C1 segment of cervical spinal cord (tissue), 14 donors: ENCODE data around the gene NAA80.
A peak's percentile ranks its signal among the peaks of the same experiment; 100 is the strongest.
"Not testable (repeated sequence)": the region's sequence is repeated elsewhere in the genome, so short reads cannot be mapped to it uniquely, and the experiment has no call there.

Experiments
- DNase-seq, 14 donors: peaks; one replicate each; lab custom pipeline; 2025; lab: John Stamatoyannopoulos, UW

NAA80 gene

DNA sequence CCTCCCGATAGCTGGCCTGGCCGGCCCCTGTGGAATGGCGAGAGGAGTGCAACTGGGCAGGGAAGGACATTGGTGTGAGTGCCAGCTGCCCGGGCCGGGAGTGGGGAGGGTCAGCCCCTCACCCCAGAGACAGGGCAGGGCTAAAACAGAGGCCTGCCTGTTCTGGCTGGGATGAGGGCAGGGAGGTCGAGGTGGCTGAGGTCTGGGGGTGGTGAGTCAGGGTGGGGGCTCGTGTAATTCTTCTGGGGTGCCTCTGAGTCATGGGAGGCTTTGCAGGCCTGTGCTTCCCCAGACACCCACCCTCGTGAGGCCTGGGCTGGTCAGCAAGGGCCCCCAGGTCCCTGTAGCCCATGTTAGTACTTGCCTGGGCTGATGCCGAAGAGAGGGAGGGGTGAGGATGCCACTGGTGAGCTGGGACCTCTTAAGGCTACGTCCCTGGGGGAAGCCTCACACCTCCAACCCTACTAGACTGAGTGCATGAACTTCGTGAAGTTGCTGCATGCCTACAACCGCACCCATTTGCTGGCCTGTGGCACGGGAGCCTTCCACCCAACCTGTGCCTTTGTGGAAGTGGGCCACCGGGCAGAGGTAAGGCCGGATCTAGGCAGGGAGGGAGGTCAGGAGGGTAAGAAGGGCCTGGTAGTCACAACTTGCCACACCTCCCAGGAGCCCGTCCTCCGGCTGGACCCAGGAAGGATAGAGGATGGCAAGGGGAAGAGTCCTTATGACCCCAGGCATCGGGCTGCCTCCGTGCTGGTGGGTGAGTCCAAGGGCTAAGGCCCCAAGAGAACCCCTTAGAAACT is 28.6 kb downstream of the NAA80 start:
- DNase-seq = peak in 4 of 14 donors; percentile 28 to 65 (median 48)

DNA sequence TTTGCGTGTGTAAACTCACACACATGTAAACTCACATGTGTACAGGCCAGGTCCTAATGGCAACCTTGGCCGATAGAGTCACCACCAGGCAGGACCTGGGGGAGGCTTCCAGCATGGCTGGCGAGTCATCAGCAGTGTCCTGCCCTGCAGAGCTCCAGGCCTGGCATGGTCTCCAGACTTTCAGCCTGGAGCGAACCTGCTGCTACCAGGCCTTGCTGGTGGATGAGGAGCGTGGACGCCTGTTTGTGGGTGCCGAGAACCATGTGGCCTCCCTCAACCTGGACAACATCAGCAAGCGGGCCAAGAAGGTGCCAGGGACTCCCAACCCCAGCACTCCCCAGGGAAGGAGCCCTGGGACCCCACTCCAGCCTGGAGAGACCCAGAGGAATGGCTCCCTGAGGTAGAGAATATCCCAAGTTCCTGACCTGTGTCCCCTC is 29.2 kb downstream of the NAA80 start:
- peak in 1 of 14 donors; percentile 57 for DNase-seq

DNA sequence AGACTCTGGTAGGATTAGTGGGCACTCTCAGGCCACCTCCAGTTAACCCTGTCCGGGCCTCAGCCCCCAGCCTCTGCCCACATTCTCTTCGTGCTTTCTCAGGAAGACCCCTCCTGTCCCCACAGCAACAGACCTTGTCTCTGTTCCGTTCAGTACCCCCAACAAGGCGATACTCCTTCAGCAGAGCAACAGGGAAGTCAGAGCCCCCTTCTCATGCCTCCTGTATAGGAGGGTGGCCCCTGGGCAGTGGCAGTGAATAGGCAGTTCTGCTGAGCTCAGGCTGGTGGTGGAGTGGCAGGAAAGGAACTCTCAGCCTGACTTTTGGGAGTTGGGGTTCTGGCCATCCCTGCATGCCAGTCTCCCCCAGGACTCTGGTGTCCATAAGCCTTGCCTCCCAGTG is 29.7 kb downstream of the NAA80 start:
- peak in 1 of 14 donors; percentile 25 for DNase-seq

DNA sequence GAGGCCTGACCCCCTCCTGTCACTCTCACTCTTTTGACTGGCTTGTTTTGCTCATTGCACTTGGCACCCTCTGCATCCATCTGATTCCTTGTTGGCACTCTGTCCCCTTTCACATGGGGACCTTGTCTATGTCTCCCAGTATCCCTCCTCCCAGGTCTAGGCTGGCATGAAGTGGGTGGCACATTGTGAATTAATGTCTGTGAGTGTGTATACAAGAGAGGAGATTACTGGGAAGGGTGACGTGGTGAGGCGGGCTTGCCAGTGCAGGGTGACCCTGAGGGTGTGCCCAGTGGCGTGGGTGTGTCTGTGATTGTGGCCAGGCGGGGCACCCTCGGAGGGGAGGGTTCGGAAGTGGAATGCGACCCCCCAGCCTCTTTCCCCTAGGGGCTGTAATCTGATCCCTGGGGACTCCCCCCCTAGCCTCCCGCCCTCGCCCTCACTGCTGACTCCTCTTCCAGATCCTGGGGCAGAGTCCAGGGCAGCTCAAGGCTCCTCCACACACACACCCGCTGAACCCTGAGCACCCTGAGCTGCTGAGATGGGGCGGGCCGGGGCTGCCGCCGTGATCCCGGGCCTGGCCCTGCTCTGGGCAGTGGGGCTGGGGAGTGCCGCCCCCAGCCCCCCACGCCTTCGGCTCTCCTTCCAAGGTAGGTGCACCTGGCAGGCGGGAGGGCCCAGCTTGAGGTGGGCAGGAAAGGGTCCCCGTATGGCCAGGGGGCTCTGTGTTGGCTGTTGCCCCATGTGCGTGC is 30.3 kb downstream of the NAA80 start, which contains the start of gene SEMA3B:
SEMA3B (plus strand) TSS at position 445 of the 749 bp plus-strand sequence; CDS start at position 539, 94 bp downstream.
- DNase-seq = peak in 9 of 14 donors; percentile 23 to 79 (median 51)

DNA sequence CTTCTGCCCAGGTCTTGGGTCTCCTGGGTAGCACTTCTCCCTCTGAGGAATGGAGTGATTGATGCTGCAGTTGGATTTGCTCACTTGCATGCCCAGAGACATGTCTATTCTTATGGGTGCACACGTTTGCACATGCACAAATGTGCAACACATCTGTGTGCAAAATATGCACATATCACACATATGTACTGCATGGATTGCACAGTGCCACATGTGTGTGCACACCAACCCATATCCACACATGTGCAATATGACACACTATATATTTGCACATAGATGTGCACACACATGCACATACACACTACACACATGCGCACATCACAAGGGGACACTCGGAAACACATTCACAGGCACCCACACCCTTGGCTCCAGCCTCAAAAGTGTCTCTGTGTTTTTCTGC is 30.9 kb downstream of the NAA80 start:
- DNase-seq = peak in 2 of 14 donors; percentile 46 to 54

DNA sequence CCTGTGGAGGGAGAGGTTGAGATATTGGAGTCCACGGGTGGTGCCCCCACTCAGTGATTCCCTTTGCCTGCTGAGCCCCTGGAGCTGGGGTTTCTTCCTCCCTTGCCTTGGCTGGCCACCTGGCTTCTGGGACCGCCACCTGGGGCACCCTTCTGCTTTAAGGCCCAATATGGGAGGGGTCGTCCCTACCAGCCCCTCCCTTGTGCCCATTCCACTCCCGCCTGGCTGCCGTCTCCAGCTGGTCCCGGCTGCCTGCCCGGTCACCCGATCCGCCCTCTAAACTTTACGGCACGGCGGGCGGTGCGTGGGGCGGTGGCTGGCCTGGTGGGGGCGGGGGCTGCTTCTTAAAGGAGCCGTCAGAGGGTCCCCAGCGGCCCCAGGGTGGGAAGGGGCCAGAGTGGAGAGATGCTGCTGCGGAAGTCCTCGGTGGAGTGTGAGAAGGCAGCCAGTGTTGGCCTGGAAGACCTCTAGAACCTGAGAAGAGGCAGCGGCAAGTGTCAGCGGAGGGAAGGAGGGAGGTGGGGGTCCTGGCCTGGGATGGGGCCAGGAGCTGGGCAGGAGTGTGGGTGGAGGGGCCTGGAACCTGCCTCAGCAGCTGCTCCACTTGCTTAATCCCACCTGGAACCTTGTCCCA is 31.8 kb downstream of the NAA80 start:
- DNase-seq = peak in 11 of 14 donors; percentile 26 to 81 (median 67)

DNA sequence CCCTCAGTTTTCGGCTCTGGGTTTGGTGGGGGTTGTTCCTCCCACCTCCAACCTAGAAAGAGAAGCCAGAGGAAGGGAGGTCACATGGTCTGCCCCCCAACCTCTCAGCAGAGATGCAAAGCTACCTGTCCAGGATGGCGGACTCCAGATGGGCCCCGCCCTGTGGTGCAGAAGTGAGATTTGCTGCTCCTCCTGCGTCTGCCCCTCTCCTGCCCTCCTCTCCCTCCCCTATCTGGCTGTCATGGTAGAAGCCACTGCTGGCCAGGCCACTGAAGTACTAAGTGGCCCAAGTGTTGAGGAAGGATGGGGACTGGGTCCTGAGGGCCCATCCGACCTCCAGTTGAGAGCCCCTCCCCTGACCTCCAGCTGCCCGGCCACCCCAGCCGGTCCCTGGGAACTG is 32.4 kb downstream of the NAA80 start:
- DNase-seq = peak in 1 of 14 donors; percentile 53

DNA sequence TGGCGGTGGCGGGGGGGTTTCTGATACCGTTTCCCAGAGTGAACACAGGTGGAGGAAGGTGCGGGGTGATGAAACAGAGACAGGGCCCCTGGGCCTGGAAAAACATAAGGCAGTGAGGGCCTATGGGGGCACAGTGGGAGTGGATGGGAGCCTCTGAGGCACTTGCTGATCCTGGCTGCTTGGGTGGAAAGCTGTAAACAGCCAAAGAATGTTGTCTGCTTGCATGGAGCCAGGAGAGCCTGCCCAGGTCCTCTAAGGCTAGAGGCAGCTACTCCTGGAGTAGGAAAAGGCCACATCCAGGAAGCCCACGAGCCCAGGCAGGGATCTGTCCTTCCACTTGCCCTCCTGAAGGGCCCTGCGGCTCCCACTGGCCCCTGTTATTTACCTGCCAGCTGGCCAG is 33.2 kb downstream of the NAA80 start:
- DNase-seq = peak in 1 of 14 donors; percentile 38

DNA sequence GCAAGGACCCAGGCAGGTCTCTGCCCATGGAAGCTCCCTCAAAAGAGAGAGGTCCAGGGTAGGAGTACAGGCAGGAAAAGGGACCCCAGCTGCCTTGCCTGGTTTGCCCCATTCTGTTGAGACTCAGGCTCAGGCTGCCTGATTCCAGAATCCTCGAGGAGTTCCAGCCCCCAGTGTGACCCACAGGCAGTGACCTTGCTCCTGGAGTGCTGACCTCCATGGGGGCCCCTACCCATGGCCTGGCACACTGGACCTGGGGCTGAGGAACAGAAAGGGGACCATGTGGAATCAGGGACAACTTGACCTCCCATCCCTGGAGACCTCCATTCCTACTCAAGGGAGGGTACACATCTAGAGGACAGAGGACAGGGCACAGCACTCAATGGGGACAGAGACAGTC is 33.6 kb downstream of the NAA80 start:
- DNase-seq = peak in 1 of 14 donors; percentile 52

DNA sequence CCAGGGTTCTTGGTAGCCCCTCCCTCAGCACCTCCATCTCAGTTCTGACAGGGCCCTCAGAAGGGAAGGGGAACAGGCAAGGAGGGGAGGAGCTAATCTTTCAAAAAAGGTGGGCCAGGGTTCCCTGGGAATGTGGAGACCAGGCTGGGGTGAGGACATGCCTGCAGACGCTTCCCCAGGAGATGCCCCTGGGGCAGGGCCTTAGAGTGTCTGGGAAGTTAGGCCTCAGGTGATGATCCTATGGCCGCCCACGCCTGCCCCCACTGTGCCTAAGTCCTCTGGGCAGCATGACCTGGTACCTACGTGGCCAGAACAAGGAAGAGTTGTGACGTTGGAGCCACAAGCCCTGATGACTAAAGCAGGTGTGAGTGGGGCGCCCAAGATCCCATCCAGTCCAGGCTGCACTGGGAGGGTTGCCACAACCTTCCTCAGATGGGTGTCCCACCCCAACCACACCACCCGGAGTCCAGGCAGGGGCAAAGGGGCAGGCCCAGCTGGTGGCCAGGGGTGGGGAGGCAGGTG is 34.2 kb downstream of the NAA80 start:
- peak in 1 of 14 donors; percentile 65 for DNase-seq

DNA sequence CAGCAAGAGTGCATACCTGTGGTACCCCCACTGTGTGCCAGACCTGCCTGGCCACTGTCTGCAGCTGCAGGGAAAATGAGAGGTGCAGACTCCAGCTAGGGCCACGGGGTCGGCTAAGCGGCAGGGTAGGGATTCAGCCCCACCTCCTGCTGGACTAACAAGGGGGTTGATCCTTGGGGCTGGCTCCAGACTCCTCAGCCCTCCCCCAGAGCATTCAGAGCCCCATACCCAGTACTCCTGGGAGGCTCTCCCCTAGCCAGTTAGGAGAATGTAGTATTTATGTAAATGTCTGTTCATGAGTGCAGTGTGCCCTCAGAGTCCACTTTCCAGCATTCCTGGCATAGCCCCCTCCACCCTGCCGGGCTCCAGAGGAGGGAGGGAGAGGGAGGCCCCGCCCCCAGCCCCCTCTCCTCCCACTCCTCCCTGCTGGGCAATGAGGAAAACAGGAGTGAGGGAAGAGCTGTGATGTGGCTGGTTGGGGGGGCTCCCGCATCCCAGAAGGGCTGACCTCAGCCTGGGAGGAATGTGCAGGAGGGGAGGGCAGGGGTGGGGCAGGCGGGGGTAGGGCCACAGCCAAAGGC is 34.7 kb downstream of the NAA80 start:
- peak in 12 of 14 donors; percentile 16 to 93 (median 73) for DNase-seq

DNA sequence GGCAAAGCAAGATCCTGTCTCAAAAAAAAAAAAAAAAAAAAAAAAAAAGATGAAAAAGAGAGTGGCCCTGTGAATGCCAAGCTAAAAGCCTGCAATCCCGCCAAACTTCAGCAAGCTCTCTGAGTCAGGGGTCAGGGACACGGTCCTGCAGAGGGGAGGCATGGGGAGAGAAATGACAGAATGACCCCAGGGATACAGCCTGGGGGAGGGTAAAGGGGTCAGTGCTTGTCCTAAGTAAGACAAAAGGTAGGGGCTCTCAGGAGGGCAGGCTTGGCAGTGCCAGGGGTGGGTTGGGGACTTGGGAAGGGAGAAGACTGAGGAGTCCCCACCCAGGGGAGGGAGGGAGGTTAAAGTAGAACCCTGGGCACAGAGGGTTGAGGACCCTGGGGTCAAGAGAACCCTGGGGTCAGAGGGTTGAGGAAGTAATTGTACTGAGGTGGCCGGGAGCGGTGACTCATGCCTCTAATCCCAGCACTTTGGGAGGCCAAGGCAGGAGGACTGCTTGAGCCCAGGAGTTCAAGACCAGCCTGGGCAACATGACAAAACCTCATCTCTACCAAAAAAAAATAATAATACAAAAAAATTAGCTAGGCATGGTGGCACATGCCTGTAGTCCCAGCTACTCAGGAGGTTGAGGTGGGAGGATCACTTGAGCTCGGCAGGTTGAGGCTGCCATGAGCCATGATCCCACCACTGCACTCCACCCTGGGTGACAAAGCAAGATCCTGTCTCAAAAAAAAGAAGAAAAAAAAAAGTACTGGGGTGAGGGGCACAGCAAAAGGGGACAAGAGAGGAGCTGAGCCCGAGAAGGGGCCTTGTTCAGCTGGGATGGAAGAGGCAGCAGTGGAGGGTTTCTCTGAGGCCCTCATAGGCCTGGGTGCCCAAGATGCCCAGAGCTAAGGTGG is 35.5 kb downstream of the NAA80 start:
- DNase-seq = peak in 1 of 14 donors; percentile 51

DNA sequence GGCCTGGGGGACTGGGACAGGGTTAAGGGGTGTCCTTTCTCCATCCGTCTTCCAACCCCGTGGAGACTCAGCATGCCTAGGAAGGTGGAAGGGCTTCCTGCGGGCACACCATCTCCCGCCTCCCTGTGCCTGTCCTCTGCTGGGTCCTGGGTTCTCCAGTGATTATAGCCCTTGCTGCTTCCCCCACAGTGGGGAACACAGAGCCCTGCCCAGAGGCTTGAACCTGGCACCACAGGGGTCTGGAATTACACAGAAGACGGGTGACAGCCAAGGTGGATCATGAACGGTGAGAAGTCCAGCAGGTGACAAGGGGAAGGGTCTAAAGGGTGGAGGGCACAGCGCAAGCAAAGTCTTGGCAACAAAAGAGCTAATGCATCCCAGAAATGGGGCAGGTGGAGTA is 36.4 kb downstream of the NAA80 start:
- DNase-seq = no peak

DNA sequence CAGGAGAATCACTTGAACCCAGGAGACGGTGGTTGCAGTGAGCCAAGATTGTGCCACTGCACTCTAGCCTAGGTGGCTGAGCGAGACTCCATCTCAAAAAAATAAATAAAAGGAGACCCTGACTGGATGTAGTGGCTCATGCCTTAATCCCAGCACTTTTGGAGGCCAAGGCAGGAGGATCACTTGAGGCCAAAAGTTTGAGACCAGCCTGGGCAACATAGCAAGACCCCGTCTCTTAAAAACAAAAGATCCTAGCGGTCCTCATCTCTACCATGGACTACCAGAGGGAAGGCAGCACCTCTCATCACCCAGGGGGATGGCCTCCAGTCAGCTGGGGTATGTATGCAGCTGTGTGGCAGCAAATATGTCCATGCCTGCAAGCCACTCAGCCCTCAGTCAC is 37.0 kb downstream of the NAA80 start:
- DNase-seq = not testable (repeated sequence)

DNA sequence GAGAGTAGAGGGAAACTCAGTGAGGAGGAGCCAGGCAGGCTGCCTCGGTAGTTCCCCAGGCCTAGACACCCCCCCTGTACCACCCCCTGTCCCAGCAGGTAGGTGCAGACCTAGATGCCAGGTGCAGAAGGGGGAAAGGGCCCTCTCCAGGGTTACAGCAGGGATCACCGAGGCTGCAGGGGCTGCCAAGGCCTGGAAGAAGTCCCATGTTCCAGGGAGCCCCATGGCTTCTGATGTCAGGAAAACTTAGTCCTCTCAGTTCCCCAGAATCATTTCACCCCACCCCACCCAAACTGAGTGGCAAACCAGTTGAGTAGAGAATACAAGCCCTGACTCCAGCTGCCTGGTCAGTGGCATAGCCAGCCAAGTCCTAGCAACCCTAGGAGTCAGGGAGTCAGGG is 37.7 kb downstream of the NAA80 start:
- peak in 2 of 14 donors; percentile 45 to 61 for DNase-seq

DNA sequence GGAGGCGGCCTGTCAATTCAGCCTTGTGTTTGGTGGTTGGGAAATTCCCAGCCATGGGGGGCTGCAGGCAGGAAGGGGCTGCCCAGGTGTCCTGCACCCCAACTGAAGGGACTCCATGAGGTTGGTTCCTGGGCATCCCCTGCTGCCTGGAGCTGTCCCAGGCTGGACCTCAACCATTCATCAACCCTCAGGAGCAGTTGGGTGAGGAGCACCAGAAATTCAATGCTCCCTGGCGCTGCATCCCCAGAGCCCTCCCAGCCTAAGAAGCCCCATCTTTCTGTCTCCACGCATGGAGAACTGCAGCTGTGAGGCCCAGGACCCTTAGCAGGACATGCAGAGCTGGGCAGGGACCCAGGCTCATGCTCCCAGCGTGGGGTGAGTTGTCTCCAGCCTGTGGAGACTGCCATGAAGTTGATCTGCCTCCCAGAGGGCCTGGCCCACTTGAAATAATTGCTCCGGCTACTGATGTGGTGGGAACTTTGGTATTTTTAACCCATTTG is 38.2 kb downstream of the NAA80 start:
- peak in 2 of 14 donors; percentile 66 to 71 for DNase-seq

DNA sequence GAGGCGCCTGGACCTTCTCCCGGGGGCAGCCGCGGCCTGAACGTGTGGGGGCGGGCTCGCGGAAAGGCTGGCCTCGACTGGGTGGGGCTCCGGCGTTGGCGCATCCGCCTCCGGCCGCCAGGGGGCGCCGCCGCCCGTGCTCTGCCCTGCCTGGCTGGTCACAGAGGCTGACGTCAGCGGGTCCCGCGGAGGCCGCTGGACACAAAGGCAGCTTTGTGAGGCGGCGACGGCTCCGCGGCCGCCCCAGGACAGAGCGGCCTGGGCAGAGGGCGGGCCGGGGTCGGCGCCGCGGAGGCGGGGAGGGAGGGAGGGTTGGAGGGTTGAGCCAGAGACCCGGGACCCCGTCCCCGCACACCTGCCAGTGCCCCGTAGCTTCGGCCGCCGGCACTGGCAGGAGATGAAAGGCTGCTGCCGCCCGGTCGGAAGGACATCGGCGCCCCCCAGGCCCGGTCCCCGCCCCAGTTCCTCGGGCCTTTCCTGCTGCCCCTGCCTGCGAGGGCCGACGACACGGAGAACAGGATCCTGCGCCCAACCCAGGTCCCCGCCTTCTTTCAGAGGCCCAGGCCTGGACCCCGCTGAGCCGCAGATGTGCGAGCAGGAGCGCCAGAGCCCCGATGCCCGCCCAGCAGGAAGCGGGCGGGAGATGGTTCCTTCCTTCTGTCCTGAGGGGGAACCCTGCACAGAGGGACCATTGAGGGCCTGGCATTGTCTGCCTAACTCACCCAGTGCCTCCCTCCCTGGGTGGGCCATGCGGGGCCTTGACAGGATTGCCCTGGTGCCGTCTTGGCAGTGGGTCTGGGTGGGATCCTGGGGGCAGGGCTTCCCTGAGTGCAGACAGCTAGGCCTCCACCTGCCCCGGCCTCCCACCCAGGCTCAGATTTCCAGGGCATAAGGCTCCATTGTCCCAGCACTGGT is 38.9 kb downstream of the NAA80 start:
- peak; percentile 27 to 98 (median 93) for DNase-seq

DNA sequence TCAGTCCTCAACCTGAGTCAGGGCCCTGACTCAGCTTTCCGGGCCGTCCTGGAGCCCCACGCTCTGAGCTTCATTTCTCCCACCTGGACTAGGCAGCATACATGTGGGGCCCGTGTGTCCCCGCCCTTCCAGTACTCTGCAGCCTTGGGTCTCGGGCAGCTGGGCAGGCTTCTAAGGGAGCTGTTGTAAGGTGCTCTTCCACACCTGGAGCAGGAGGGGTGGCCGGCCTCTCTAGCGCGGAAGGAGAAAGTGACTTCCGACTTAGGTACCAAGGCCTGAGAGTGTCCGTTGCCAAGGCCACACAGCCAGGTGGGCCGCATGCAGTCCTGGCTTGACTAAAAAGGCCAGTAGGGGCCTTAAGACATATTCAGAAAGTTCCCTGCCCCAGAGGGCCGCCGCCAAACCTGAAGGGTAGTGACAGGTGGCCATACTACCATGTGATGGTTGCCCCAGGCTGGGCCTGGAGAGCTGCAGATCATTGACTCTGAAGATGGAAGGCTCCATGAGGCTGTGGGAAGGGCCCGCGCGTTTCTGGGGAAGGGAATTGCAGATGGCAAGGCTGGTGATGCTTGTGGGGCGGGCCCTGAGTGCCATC is 39.7 kb downstream of the NAA80 start:
- DNase-seq = no peak

DNA sequence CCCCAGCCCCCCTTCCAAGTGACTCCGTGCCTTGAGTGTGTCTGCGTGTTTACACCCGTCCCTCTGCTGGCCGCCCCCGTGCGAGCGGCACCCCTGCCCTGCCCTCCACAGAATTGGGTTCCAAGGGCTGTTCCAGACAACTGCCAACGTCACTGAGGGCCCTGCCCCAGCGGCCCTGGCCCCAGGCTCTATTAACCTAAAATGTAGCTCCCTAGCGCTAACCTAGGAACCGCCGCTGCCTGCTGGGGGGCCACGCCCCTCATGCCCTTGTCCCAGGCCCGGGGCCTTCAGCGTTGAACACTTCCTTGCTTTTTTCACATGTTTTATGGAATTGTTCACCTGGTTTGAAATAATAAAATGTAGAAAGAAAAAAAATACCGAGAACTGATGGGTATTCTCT is 40.2 kb downstream of the NAA80 start:
- peak in 2 of 14 donors; percentile 20 to 37 for DNase-seq
